GM06990 (cell line): ENCODE data around the gene NECTIN1.

Experiments used
- DNase-seq: peaks from one replicate; pipeline ENCODE4 v3.0.0-alpha.2; 2011; ENCODE audit not compliant: insufficient read length; ENCODE audit errors: extremely low read depth
- H3K27me3 ChIP-seq: replicated peaks from 2 replicates; pipeline ENCODE4 v1.6.0; 2011; ENCODE audit warnings: low read length; ENCODE audit not compliant: control insufficient read depth, insufficient read depth
- H3K36me3 ChIP-seq: 2 replicates; pipeline ENCODE4 v1.5.1; 2011; ENCODE audit warnings: low read length; ENCODE audit not compliant: control insufficient read depth, insufficient read depth
- H3K4me3 ChIP-seq: replicated peaks from 2 replicates; pipeline ENCODE4 v1.5.1; 2011; ENCODE audit warnings: low read depth, mild to moderate bottlenecking, control low read depth, low read length
- CTCF ChIP-seq: IDR thresholded peaks from 2 replicates; pipeline ENCODE4 v1.5.1; 2011; ENCODE audit warnings: low read length, control low read depth, mild to moderate bottlenecking, inconsistent platforms; ENCODE audit not compliant: insufficient read depth, poor library complexity, severe bottlenecking

NECTIN1 gene

GRCh38 chr11:119696378-119697222 lies 32.4 kb downstream of the NECTIN1 start:
- no peak for TF ChIP-seq CTCF
- H3K4me3 ChIP-seq: no peak overlapping the region; the same call in 1 of the 2 replicates
- no peak for DNase-seq
- no peaks in the 10 kb centered on the region for H3K36me3 ChIP-seq
- no peaks in the 10 kb centered on the region for H3K27me3 ChIP-seq

GRCh38 chr11:119694334-119694733 lies 34.7 kb downstream of the NECTIN1 start:
- DNase-seq: no peak
- no peaks in the 10 kb centered on the region for H3K36me3 ChIP-seq
- no peak overlapping the region for H3K4me3 ChIP-seq
- no peaks in the 10 kb centered on the region for H3K27me3 ChIP-seq
- peak; percentile 45 for TF ChIP-seq CTCF

- no peak for TF ChIP-seq CTCF
- H3K27me3 ChIP-seq: no peaks in the 10 kb centered on the region
- DNase-seq: no peak
- no peaks in the 10 kb centered on the region for H3K36me3 ChIP-seq
- H3K4me3 ChIP-seq: no peak overlapping the region
These were observed 35.7 kb downstream of the NECTIN1 start for GRCh38 chr11:119693253-119693815.

GRCh38 chr11:119692540-119692820 lies 36.5 kb downstream of the NECTIN1 start:
- no peak for DNase-seq
- H3K36me3 ChIP-seq: no peaks in the 10 kb centered on the region
- H3K27me3 ChIP-seq: no peaks in the 10 kb centered on the region

GRCh38 chr11:119691701-119692539 lies 37.1 kb downstream of the NECTIN1 start:
- Histone ChIP-seq H3K4me3 (no peak overlapping the region), H3K27me3 (no peaks in the 10 kb centered on the region), H3K36me3 (no peaks in the 10 kb centered on the region)
- no peak for TF ChIP-seq CTCF
- no peak for DNase-seq

More at GRCh38 chr11:119692540-119692820, 36.5 kb downstream of the NECTIN1 start:
- no peak for TF ChIP-seq CTCF
- no peak overlapping the region for H3K4me3 ChIP-seq
